Measurements from ENCODE around the gene PSAP. TPM values are rescaled to one million over a fixed set of nuclear protein-coding genes. Genes with fewer than 3 reads are reported as not detected.

The PSAP gene
- total RNA-seq, 1 donor from 2014 or later, result 487 TPM

DNA sequence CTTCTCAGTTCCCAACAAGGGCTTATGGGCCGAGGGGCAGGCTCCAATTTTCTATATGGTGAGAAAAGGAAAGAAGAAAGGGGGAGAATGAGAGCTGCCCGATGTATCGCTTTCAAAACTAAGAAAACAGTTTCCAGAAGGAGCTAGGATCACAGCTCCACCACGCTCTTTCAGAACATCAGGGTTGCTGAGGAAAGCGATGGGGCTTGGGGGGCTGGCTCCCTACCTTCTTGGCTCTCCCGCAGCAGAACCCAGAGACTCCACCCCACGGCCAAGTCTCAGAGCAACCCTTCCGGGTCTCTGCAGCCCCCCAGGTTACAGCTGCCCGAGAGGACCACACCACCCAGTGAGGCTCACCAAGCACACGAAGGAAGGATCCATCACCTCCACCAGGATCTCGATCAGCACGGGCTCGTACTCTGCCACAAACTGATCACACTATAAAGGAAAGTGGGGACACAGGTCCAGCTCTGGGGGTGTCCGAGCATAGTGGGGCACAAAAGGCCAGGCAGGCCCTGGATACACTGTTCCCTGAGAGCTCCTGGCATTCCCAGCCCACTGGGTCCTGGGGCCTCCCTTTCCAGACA is 32.3 kb downstream of the PSAP start:
- Mint-ChIP-seq H3K9me3 (no peaks in the 10 kb centered on the region), H3K4me1 (ENCODE audit: unreplicated experiment) (no peaks in the 10 kb centered on the region), H3K36me3 (peaks cover 34% of the 10 kb centered on the region), H3K27me3 (no peaks in the 10 kb centered on the region), H3K27ac (no peak overlapping the region), H3K4me3 (no peak overlapping the region)
- TF ChIP-seq, protein P1, sequence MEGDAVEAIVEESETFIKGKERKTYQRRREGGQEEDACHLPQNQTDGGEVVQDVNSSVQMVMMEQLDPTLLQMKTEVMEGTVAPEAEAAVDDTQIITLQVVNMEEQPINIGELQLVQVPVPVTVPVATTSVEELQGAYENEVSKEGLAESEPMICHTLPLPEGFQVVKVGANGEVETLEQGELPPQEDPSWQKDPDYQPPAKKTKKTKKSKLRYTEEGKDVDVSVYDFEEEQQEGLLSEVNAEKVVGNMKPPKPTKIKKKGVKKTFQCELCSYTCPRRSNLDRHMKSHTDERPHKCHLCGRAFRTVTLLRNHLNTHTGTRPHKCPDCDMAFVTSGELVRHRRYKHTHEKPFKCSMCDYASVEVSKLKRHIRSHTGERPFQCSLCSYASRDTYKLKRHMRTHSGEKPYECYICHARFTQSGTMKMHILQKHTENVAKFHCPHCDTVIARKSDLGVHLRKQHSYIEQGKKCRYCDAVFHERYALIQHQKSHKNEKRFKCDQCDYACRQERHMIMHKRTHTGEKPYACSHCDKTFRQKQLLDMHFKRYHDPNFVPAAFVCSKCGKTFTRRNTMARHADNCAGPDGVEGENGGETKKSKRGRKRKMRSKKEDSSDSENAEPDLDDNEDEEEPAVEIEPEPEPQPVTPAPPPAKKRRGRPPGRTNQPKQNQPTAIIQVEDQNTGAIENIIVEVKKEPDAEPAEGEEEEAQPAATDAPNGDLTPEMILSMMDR (conservative IDR thresholded peaks at IDR 0.05), result no peak
- no peak for DNase-seq (ENCODE audit: extremely low spot score, unreplicated experiment)

DNA sequence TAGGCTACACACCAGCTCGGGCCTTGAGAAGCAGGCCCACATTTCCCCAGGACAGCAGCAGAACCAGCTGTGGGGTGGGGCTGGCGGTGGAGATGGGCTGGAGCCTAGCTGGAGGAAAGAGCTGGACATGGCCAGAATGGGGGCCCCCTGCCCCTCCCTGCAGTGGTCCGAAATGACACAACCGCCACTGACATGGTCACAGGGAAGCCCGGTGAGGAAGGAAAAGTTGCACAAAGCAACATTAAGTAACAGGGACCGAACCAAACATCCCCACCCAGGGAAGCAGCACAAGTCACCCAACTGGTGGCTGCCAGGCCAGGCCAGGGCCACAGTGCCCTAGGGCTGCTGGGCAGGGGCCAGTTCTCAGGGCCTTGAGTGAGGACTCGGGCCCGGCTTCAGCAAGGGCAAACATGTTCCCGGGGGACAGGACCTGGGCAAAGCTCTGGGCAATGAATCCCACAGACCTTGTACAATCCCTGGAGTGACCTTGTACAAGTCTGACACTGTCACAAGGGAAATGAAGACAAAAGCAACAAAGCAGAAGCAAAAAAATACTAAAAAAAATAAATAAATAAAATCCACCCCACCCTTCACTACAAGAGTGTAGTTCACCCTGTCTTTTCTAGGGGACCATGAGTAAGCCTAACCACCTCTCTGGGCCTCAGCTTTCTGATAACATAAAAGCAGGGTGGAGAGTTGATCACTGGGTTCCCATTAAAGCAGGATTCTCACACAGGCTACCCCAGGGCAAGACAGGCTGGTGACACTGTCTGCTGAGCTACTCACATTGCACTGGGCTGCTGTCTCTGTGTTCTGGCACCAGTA is 33.0 kb downstream of the PSAP start:
- Mint-ChIP-seq H3K4me1 (ENCODE audit: unreplicated experiment) (no peaks in the 10 kb centered on the region), H3K4me3 (no peak overlapping the region), H3K27ac (no peak overlapping the region), H3K27me3 (no peaks in the 10 kb centered on the region), H3K36me3 (peaks cover 31% of the 10 kb centered on the region), H3K9me3 (no peaks in the 10 kb centered on the region)
- TF ChIP-seq, protein P1 (conservative IDR thresholded peaks at IDR 0.05), result no peak
- no peak for DNase-seq (ENCODE audit: extremely low spot score, unreplicated experiment)

DNA sequence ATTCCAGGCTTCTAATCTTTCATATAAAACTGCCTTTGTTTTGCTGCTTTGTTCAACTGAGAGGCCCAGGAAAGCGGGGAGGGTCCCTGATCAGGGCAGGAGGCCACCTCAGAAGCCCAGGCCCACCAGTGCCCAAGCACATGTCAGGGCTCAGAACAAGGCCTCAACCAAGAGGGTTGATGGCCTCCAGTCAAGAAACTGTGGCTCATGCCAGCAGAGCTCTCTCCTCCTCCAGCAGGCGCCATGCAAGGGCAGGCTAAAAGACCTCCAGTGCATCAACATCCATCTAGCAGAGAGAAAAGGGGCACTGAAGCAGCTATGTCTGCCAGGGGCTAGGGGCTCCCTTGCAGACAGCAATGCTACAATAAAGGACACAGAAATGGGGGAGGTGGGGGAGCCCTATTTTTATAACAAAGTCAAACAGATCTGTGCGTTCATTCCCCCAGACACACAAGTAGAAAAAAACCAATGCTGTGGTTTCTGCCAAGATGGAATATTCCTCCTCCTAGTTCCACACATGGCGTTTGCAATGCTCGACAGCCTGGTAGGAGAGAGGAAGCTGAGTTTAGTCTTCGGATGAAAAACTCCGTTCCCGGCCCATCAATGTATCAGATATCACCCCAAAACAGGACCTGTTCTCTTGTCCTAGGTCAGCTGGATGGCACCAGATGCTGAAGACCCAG is 34.0 kb downstream of the PSAP start:
- H3K27ac Mint-ChIP-seq, result no peak overlapping the region
- H3K4me3 Mint-ChIP-seq, result no peak overlapping the region
- H3K4me1 Mint-ChIP-seq (ENCODE audit: unreplicated experiment), result peaks cover 4% of the 10 kb centered on the region
- no peaks in the 10 kb centered on the region for H3K9me3 Mint-ChIP-seq
- DNase-seq (ENCODE audit: extremely low spot score, unreplicated experiment), result no peak
- TF ChIP-seq, protein P1 (conservative IDR thresholded peaks at IDR 0.05), result no peak
- no peaks in the 10 kb centered on the region for H3K27me3 Mint-ChIP-seq
- H3K36me3 Mint-ChIP-seq, result peaks cover 31% of the 10 kb centered on the region

- Mint-ChIP-seq H3K9me3 (no peaks in the 10 kb centered on the region), H3K4me1 (ENCODE audit: unreplicated experiment) (peaks cover 4% of the 10 kb centered on the region), H3K27ac (no peak overlapping the region), H3K36me3 (peaks cover 24% of the 10 kb centered on the region), H3K27me3 (no peaks in the 10 kb centered on the region), H3K4me3 (no peak overlapping the region)
- TF ChIP-seq, protein P1 (conservative IDR thresholded peaks at IDR 0.05), result no peak
- no peak for DNase-seq (ENCODE audit: extremely low spot score, unreplicated experiment)
Observed at GRCh38 chr10:71816421-71816851, 34.6 kb downstream of the PSAP start.

DNA sequence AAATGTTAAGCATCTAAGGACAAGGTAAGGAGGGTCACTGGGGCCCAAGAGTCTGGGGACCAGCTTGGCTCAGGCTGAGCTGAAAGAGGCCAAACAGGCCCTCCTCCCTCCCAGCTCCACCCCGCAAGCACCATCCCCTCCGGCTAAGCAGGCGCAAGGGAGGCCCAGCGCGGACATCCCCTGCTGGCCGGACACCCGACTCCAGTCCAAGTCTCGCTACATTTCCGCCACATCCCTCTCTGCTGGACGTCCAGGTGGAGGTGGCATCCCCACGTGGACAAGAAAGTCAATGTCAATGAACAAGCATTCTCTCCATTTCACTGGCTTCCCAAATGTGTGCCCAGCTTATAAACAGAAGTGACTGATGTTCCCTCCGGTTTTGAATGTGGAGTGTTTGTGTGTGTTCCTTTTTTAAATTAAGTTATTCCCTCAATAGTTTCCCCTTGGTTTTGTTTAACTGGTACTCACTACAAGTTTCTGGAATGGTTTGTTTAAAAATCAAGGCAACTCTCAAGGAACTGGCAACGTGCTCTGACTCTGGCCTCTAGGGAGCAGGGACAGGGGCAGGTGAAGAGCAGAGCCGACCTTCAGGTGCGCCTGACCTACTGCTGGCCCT is 35.4 kb downstream of the PSAP start:
- Mint-ChIP-seq H3K4me1 (ENCODE audit: unreplicated experiment) (peaks cover 4% of the 10 kb centered on the region), H3K36me3 (peaks cover 19% of the 10 kb centered on the region), H3K27ac (no peak overlapping the region), H3K27me3 (no peaks in the 10 kb centered on the region), H3K9me3 (no peaks in the 10 kb centered on the region), H3K4me3 (peak overlapping the region; percentile 54)
- TF ChIP-seq, protein P1 (conservative IDR thresholded peaks at IDR 0.05), result no peak
- DNase-seq (ENCODE audit: extremely low spot score, unreplicated experiment), result no peak
